ENCODE data around the gene GTF2B. TPM values are rescaled to one million over a fixed set of nuclear protein-coding genes. Genes with fewer than 3 reads are reported as not detected.
"Not testable (repeated sequence)": the region's sequence is repeated elsewhere in the genome, so short reads cannot be mapped to it uniquely, and the experiment has no call there.

Gene GTF2B, protein sequence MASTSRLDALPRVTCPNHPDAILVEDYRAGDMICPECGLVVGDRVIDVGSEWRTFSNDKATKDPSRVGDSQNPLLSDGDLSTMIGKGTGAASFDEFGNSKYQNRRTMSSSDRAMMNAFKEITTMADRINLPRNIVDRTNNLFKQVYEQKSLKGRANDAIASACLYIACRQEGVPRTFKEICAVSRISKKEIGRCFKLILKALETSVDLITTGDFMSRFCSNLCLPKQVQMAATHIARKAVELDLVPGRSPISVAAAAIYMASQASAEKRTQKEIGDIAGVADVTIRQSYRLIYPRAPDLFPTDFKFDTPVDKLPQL
- total RNA-seq (10 to 100 TPM; 23.2 to 38.7 (median 24.8) TPM), polyA plus RNA-seq (10 to 100 TPM; 34.5 to 34.9 TPM)
- long read RNA-seq, donor 1, transcript GTF2B-201 (7 exons, 1,351 nt), result major isoform, 134 of 148 reads
- long read RNA-seq, donor 1, partial matches to known transcripts, result 4 of 148 reads
- long read RNA-seq, donor 1, other reads (novel, unspliced or antisense), result 10 of 148 reads
- long read RNA-seq, donor 2, transcript GTF2B-201 (7 exons, 1,351 nt), result major isoform, 22 of 45 reads
- long read RNA-seq, donor 2, partial matches to known transcripts, result 23 of 45 reads
- long read RNA-seq, donor 2, other reads (novel, unspliced or antisense), result 0 of 45 reads
- long read RNA-seq, donor 3, transcript GTF2B-201 (7 exons, 1,351 nt), result major isoform, 28 of 40 reads
- long read RNA-seq, donor 3, partial matches to known transcripts, result 4 of 40 reads
- long read RNA-seq, donor 3, other reads (novel, unspliced or antisense), result 8 of 40 reads

DNA sequence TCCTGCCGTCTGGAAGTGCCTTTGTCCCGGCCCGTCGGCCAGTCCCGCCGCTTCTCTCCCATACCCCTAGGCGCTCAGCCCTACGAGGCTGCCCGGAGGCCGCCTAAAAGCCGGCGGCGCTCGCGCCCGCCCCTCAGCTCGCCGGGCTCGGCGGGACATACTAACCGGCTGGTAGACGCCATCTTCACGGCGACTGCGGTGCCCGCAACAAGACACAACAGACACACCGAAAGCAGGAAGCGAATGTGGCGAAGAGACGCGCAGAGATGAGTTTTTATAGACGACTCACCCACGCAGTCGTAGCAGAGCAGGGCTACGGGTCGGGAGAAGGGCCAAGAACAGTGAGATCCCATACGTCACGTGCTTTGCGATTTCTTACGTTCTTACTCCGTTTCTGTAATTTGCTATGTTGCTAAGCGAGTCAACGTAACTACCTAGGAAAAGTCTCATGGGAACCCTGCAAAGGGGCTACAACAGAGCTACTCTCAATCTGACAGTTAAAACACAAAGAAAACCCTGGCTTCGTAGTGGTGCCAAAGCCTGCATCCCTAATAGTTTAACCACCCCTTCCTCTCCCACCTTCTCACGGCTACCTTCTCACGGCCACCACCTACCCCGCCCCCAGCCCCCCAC, at the start of gene GTF2B:
Gene GTF2B, minus strand, starts transcription at position 250 of the 633 bp plus-strand sequence. Its CDS starts 68 bp downstream, at position 182.
- Histone ChIP-seq H3K4me1 (ENCODE audit: insufficient read depth) (peaks cover 4% of the 10 kb centered on the region), H3K27me3 (no peaks in the 10 kb centered on the region), H3K27ac (peak within 1 kb of the TSS; percentile 77 to 81), H3K36me3 (no peaks in the 10 kb centered on the region), H3K9me3 (no peaks in the 10 kb centered on the region), H3K4me3 (peak within 1 kb of the TSS; percentile 70)
- DNase-seq, result peak; percentile 89 to 94 (median 92)
- 0% methylated on average over 47 of the region's 47 CpGs for WGBS, 3 donors
- TF ChIP-seq CTCF (IDR thresholded peaks at IDR 0.05) (peak in 1 of 3 donors; percentile 33), POLR2A (IDR thresholded peaks at IDR 0.05) (peak; percentile 92), EP300 (IDR thresholded peaks at IDR 0.05) (no peak)
- intact Hi-C loops (cut with DNase I), result loop anchor here in 1 of 4 donors (1.0 kb wide), 1 partner anchor 101 kb away; the partner anchor contains the start of genes KYAT3 and RBMXL1

GRCh38 chr1:88938528-88938927, 47.2 kb upstream of the GTF2B start:
- DNase-seq; H3K27ac ChIP-seq; H3K9me3 ChIP-seq; H3K4me3 ChIP-seq; H3K36me3 ChIP-seq; intact Hi-C loops (cut with DNase I); H3K27me3 ChIP-seq; H3K4me1 ChIP-seq (ENCODE audit: insufficient read depth): not testable (repeated sequence)
- 94 to 100% (median 96%) methylated on average over 1 of the region's 1 CpG for WGBS, 3 donors

DNA sequence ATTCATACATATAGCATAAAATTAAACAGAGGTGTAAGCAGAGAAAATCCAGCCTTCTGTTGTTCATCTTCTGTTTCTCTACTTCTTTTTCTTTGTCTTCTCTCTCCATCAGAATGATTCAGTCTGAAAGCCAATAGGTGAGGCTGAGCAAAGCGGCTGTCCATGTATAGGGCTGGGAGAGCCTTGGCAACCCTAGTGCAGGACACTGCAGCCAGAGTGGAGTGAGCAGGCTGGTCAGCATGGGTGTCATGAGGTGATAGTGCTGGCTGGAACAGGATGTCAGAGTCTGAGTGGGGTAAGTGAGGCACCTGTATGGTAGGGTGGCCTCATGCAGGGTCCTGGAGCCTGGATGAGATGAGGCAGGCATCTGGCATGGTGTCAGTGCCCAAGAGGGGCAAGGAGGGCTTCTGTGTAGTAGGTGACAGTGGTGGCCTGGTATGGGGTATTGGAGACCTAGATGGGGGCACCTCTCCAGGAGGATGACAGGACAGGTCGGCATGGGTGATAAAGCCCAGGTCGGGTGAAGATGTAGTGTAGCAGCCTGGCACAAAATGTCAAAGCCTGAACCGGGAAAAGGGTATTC, 45.5 kb upstream of the GTF2B start:
- 73 to 94% (median 78%) methylated on average over 3 to 4 of the region's 4 CpGs for WGBS, 3 donors
- Histone ChIP-seq H3K9me3 (no peaks in the 10 kb centered on the region), H3K27me3 (no peaks in the 10 kb centered on the region), H3K4me1 (ENCODE audit: insufficient read depth) (no peaks in the 10 kb centered on the region), H3K4me3 (no peak overlapping the region), H3K27ac (no peak overlapping the region), H3K36me3 (peaks cover 2% of the 10 kb centered on the region)
- TF ChIP-seq CTCF (IDR thresholded peaks at IDR 0.05), result no peak
- no peak for TF ChIP-seq EP300 (IDR thresholded peaks at IDR 0.05)
- TF ChIP-seq POLR2A (IDR thresholded peaks at IDR 0.05), result no peak
- intact Hi-C loops (cut with DNase I), result no loop called here
- DNase-seq, result no peak

DNA sequence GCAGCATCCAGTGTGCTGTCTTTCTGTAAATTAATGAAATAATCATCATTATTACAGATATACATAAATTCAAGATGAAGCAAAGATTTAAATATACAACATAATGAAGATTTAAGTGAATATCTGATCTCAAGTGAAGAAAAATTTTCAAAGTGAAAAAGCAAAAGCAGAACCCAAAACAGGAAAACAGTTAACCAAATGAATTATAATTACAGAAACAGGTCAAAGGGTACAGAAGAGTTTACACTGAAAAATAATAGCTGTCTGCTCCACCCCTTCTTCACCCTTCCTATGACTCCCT, 44.8 kb upstream of the GTF2B start:
- H3K9me3 ChIP-seq, result no peaks in the 10 kb centered on the region
- TF ChIP-seq EP300 (IDR thresholded peaks at IDR 0.05) (no peak), CTCF (IDR thresholded peaks at IDR 0.05) (no peak), POLR2A (IDR thresholded peaks at IDR 0.05) (no peak)
- DNase-seq, result no peak
- H3K4me3 ChIP-seq, result no peak overlapping the region
- H3K36me3 ChIP-seq, result peaks cover 2% of the 10 kb centered on the region
- intact Hi-C loops (cut with DNase I), result no loop called here
- H3K4me1 ChIP-seq (ENCODE audit: insufficient read depth), result no peaks in the 10 kb centered on the region
- no peak overlapping the region for H3K27ac ChIP-seq
- H3K27me3 ChIP-seq, result no peaks in the 10 kb centered on the region

Measured in ovary (tissue), 10 donors.